A673 (cell line): ENCODE measurements around the gene RPS16. TPM values are rescaled to one million over a fixed set of nuclear protein-coding genes. Genes with fewer than 3 reads are reported as not detected.
A peak's percentile ranks its signal among the peaks of the same experiment; 100 is the strongest.

Experiments used
- BruUV-seq: library from RNA; stranded (reverse); fragments of 400-500 nt; replicated peaks from 2 replicates; lab custom pipeline; 2021; lab: Mats Ljungman, UMichigan
- CTCF ChIA-PET: fragments of 300-600 bp; sonication (Branson Sonifier 250); formaldehyde crosslinking; loops from one replicate; lab custom pipeline; 2022; ENCODE audit warnings: antibody characterized with exemption; lab: Charles Lee
- POLR2A ChIA-PET: fragments of 300-600 bp; sonication (Branson Sonifier 250); formaldehyde crosslinking; loops from one replicate; lab custom pipeline; 2022; ENCODE audit warnings: antibody characterized with exemption; ENCODE audit not compliant: low non-redundant PET; lab: Charles Lee
- DNase-seq: peaks from one replicate; pipeline ENCODE4 v3.0.0-alpha.2; 2015; ENCODE audit warnings: low spot score
- H3K27ac ChIP-seq: fragments of 200-600 bp; sonication (generic); 2 replicates; pipeline ENCODE4 v1.5.1; 2016; ENCODE audit warnings: mixed run types, low read depth, mild to moderate bottlenecking, mixed read lengths, antibody characterized with exemption, low read length; ENCODE audit not compliant: poor library complexity, severe bottlenecking
- H3K27me3 ChIP-seq: fragments of 200-600 bp; sonication (generic); replicated peaks from 2 replicates; pipeline ENCODE4 v1.6.1; 2017; ENCODE audit warnings: mixed run types, low read depth, mild to moderate bottlenecking, mixed read lengths, antibody characterized with exemption, low read length; ENCODE audit not compliant: insufficient read depth, poor library complexity
- H3K36me3 ChIP-seq: fragments of 200-600 bp; sonication (generic); 2 replicates; pipeline ENCODE4 v1.6.1; 2016; ENCODE audit warnings: mixed run types, mild to moderate bottlenecking, mixed read lengths, antibody characterized with exemption, low read length; ENCODE audit not compliant: insufficient read depth, poor library complexity, severe bottlenecking
- H3K4me1 ChIP-seq: fragments of 200-600 bp; sonication (generic); 2 replicates; pipeline ENCODE4 v1.6.1; 2017; ENCODE audit warnings: mixed run types, mild to moderate bottlenecking, mixed read lengths, antibody characterized with exemption, low read length; ENCODE audit not compliant: insufficient read depth, poor library complexity, severe bottlenecking
- H3K4me3 ChIP-seq: fragments of 200-600 bp; sonication (generic); 2 replicates; pipeline ENCODE4 v1.5.1; 2016; ENCODE audit warnings: low read depth, mixed run types, mild to moderate bottlenecking, mixed read lengths, low read length; ENCODE audit not compliant: poor library complexity, severe bottlenecking
- H3K9me3 ChIP-seq: fragments of 200-600 bp; sonication (generic); 2 replicates; pipeline ENCODE4 v1.6.1; 2016; ENCODE audit warnings: mixed run types, low read depth, mild to moderate bottlenecking, mixed read lengths, antibody characterized with exemption, low read length; ENCODE audit not compliant: poor library complexity, severe bottlenecking
- CTCF ChIP-seq: fragments of 300-800, 200-600 bp; sonication (generic); conservative IDR thresholded peaks from 2 replicates; pipeline ENCODE4 v1.5.1; 2017; ENCODE audit warnings: low read depth, mild to moderate bottlenecking, antibody characterized with exemption, low read length, moderate library complexity, mixed read lengths
- EZH2 ChIP-seq: fragments of 200-600 bp; sonication (generic); IDR thresholded peaks from 2 replicates; pipeline ENCODE4 v1.6.1; 2017; ENCODE audit warnings: borderline replicate concordance, low read depth, mild to moderate bottlenecking, mixed read lengths, antibody characterized with exemption, low read length; ENCODE audit not compliant: poor library complexity, severe bottlenecking
- intact Hi-C: fragments of 100-400 bp; cut with micrococcal nuclease; formaldehyde crosslinking; loops from one replicate; pipeline ENCODE4 v1.10.0; 2022; ENCODE audit not compliant: unreplicated experiment
- total RNA-seq: library from RNA; stranded (reverse); gene quantifications from 2 replicates; pipeline ENCODE4 v1.2.3, GENCODE V29; 2021

RPS16 gene
- total RNA-seq, 1 experiment from 2014 or later: 1,898 TPM

DNA sequence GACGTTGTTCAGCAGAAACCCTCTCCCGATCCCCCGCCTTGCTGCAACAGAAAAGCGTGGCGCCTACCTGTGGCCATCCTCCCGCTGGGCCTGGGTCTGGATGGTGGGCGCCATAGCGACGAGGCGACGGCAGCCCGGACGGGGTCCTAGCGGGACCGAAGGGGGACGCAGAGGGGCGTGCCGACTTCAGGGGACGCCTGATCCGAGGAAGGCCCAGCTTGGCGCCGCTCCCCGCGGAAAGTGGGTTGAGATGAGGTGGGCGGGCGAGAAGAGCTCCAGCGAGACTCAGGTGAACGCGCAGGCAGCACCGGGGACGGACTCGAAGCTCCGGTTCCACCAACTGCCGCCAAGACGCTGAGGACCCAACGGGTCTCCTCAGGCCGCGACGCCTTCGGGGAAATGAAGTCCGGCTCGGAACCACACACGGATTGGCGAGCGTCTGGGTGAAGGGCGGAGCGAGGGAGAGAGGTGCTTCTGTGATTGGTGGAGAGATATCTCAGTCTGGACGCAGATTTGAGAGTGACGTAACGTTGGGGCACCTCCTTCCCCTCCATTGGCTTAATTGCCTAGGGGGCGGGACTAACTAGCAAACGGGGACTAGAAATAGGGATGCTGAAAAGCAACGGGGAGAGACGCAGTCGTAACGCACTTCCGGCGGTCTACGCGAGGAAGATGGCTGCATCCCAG, 44.9 kb downstream of the RPS16 start, which contains the start of the genes MED29 and PAF1:
MED29 (plus strand) TSS at position 628 of the 687 bp plus-strand sequence; CDS start at position 673, 45 bp downstream.
PAF1 (minus strand) TSS at position 356 of the 687 bp plus-strand sequence; CDS start at position 114, 242 bp downstream.
- intact Hi-C loops: no loop called here
- Histone ChIP-seq H3K4me1 (peaks cover 17% of the 10 kb centered on the region), H3K27ac (peak within 1 kb of the TSS; percentile 96), H3K27me3 (no peaks in the 10 kb centered on the region), H3K4me3 (peak within 1 kb of the TSS; percentile 77), H3K36me3 (peaks cover 38% of the 10 kb centered on the region), H3K9me3 (no peaks in the 10 kb centered on the region)
- ChIA-PET CTCF (interaction anchor here (0.8 kb wide), 1 partner anchor 49 kb away, joined by 3 read pairs; the partner anchor contains the start of gene SAMD4B), POLR2A (interaction anchor here (0.6 to 1.5 kb wide), 3 partner anchors 13 to 443 kb away, joined by 3 to 17 read pairs (median 5); partner anchors contain the start of genes DYRK1B and RPS16)
- no TSS peak for BruUV-seq
- no peak for TF ChIP-seq CTCF
- no peak for TF ChIP-seq EZH2
- peak; percentile 100 for DNase-seq

DNA sequence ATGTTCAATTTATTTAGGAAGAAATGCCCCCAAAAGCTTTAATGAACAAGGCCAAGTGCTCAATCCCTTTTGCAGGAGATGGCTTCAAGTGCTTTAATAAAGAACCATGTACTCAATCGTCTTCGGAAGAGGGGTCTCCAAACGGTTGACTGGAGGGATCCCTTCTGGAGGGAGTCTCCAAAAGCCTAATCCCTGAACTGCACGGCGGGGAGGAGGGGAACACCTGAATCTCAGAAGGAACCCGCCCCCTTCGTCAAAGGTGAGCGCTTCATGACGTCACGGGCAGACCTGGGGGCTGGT, 45.3 kb downstream of the RPS16 start:
- Histone ChIP-seq H3K4me3 (peak overlapping the region; percentile 77), H3K27me3 (no peaks in the 10 kb centered on the region), H3K27ac (peak overlapping the region; percentile 96), H3K36me3 (peaks cover 42% of the 10 kb centered on the region), H3K9me3 (no peaks in the 10 kb centered on the region), H3K4me1 (peaks cover 17% of the 10 kb centered on the region)
- BruUV-seq: no TSS peak
- DNase-seq: no peak
- CTCF ChIA-PET: interaction anchor here (0.8 kb wide), 1 partner anchor 48 kb away, joined by 3 read pairs; the partner anchor contains the start of gene SAMD4B
- intact Hi-C loops: no loop called here
- POLR2A ChIA-PET: interaction anchor here (1.4 kb wide), 1 partner anchor 46 kb away, joined by 5 read pairs; the partner anchor contains the start of gene RPS16
- TF ChIP-seq CTCF (no peak), EZH2 (no peak)

DNA sequence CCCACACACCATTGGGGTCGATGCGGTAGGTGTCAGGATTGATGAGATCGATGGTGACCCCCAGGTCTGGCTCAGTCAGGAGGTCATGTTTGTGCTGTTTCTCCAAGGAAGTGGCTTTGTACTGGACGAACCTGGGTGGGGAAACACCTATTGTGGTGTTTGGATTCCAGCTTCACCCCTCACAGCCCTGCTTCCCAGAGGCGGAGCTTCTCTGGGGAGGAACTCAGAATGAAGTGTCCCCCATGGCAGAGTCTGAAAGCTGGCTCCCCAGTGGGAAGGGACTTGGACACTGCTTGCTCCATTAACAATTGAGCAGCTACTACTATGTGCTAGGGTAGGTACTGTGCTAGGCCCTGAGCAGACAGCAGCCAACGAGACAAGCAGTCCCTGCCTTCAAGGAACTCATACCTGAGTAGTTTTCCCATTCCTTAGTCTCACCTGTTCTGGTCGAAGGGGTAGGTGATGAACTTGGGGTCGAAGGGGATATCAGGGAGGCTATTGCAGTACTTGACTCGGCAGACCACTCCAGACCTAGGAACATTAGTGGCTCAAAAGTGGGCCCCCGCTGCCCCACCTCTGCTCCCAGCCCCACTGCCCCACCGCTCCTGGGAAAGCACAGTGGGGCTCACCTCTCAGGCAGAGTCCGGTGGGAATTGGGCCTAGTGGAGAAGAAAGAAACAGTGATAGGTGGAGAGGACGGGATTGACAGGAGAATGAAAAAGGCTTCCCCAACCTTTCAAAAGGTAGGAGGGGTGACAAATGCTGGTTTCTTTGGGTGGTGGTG, 45.9 kb downstream of the RPS16 start:
- peak overlapping the region; percentile 96 for H3K27ac ChIP-seq

More for the DNA sequence above, 45.9 kb downstream of the RPS16 start:
- peak overlapping the region; percentile 77 for H3K4me3 ChIP-seq
- H3K27me3 ChIP-seq: no peaks in the 10 kb centered on the region
- no peak for TF ChIP-seq EZH2
- ChIA-PET POLR2A (no interaction called here), CTCF (no interaction called here)
- peaks cover 17% of the 10 kb centered on the region for H3K4me1 ChIP-seq
- intact Hi-C loops: no loop called here
- no TSS peak for BruUV-seq
- no peak for DNase-seq
- no peaks in the 10 kb centered on the region for H3K9me3 ChIP-seq
- peaks cover 47% of the 10 kb centered on the region for H3K36me3 ChIP-seq
